ENCODE data around the gene MAD2L2.

Gene MAD2L2

GRCh38 chr1:11650331-11650991 is 30.5 kb downstream of the MAD2L2 start:
- peak; percentile 22; the same call in 1 of the 2 replicates for TF ChIP-seq CTCF (IDR thresholded peaks at IDR 0.05; ENCODE audit: control insufficient read depth, extremely low read depth, insufficient read depth)
- H3K4me3 ChIP-seq (ENCODE audit: low read depth, low read length), result no peak overlapping the region
- DNase-seq (ENCODE audit: low read depth), result no peak

- H3K4me3 ChIP-seq (ENCODE audit: low read depth, low read length), result no peak overlapping the region
- no peak for DNase-seq (ENCODE audit: low read depth)
- TF ChIP-seq CTCF (IDR thresholded peaks at IDR 0.05; ENCODE audit: control insufficient read depth, extremely low read depth, insufficient read depth), result no peak
Observed at GRCh38 chr1:11649624-11650330, 31.2 kb downstream of the MAD2L2 start.

GRCh38 chr1:11649237-11649623 is 31.7 kb downstream of the MAD2L2 start:
- H3K4me3 ChIP-seq (ENCODE audit: low read depth, low read length), result no peak overlapping the region
- DNase-seq (ENCODE audit: low read depth), result no peak
- TF ChIP-seq CTCF (IDR thresholded peaks at IDR 0.05; ENCODE audit: control insufficient read depth, extremely low read depth, insufficient read depth), result no peak

GRCh38 chr1:11648732-11649158 is 32.2 kb downstream of the MAD2L2 start:
- H3K4me3 ChIP-seq (ENCODE audit: low read depth, low read length), result no peak overlapping the region
- DNase-seq (ENCODE audit: low read depth), result no peak
- TF ChIP-seq CTCF (IDR thresholded peaks at IDR 0.05; ENCODE audit: control insufficient read depth, extremely low read depth, insufficient read depth), result no peak

GRCh38 chr1:11648039-11648438 is 32.9 kb downstream of the MAD2L2 start:
- TF ChIP-seq CTCF (IDR thresholded peaks at IDR 0.05; ENCODE audit: control insufficient read depth, extremely low read depth, insufficient read depth), result no peak
- no peak overlapping the region for H3K4me3 ChIP-seq (ENCODE audit: low read depth, low read length)
- DNase-seq (ENCODE audit: low read depth), result no peak

GRCh38 chr1:11647333-11647732 is 33.6 kb downstream of the MAD2L2 start:
- no peak for TF ChIP-seq CTCF (IDR thresholded peaks at IDR 0.05; ENCODE audit: control insufficient read depth, extremely low read depth, insufficient read depth)
- no peak overlapping the region for H3K4me3 ChIP-seq (ENCODE audit: low read depth, low read length)
- no peak for DNase-seq (ENCODE audit: low read depth)

All from LNCaP clone FGC (cell line).